OCI-LY7 (cell line): ENCODE data around the gene LIMS1. TPM values are rescaled to one million over a fixed set of nuclear protein-coding genes. Genes with fewer than 3 reads are reported as not detected.

Experiments
- BruUV-seq: library from RNA; stranded (reverse); fragments of 400-500 nt; replicated peaks from 2 replicates; lab custom pipeline; 2021; lab: Mats Ljungman, UMichigan
- CTCF ChIA-PET: fragments of 300-600 bp; sonication (Branson Sonifier 250); formaldehyde crosslinking; loops from one replicate; lab custom pipeline; 2022; ENCODE audit warnings: antibody characterized with exemption; ENCODE audit not compliant: unreplicated experiment; lab: Charles Lee
- POLR2A ChIA-PET: fragments of 300-600 bp; sonication (Branson Sonifier 250); formaldehyde crosslinking; loops from one replicate; lab custom pipeline; 2022; ENCODE audit warnings: antibody characterized with exemption; lab: Charles Lee
- DNase-seq: peaks from one replicate; pipeline ENCODE4 v3.0.0-alpha.2; 2015; ENCODE audit warnings: low spot score
- H2AFZ ChIP-seq: fragments of 200-600 bp; sonication (generic), shearing (Covaris generic); 2 replicates; pipeline ENCODE4 v1.6.1; 2014; ENCODE audit warnings: mild to moderate bottlenecking, antibody characterized with exemption, low read length, moderate library complexity
- H3K27ac ChIP-seq: fragments of 200-600 bp; sonication (generic); 2 replicates; pipeline ENCODE4 v1.5.1; 2014; ENCODE audit warnings: mixed run types, low read depth, mild to moderate bottlenecking, moderate library complexity, low read length, inconsistent platforms; ENCODE audit not compliant: poor library complexity, severe bottlenecking
- H3K36me3 ChIP-seq: fragments of 200-600 bp; sonication (generic); 2 replicates; pipeline ENCODE4 v1.6.1; 2014; ENCODE audit warnings: mild to moderate bottlenecking, antibody characterized with exemption, low read length, moderate library complexity, mixed read lengths; ENCODE audit not compliant: insufficient read depth
- H3K4me1 ChIP-seq: fragments of 200-600 bp; sonication (generic); 2 replicates; pipeline ENCODE4 v1.5.1; 2014; ENCODE audit warnings: mild to moderate bottlenecking, low read length; ENCODE audit not compliant: insufficient read depth, poor library complexity, severe bottlenecking
- H3K4me2 ChIP-seq: fragments of 200-600 bp; sonication (generic); 2 replicates; pipeline ENCODE4 v1.6.1; 2014; ENCODE audit warnings: mild to moderate bottlenecking, low read length
- H3K4me3 ChIP-seq: fragments of 200-600 bp; sonication (generic); 2 replicates; pipeline ENCODE4 v1.5.1; 2014; ENCODE audit warnings: mild to moderate bottlenecking, low read depth, low read length; ENCODE audit not compliant: poor library complexity, severe bottlenecking
- H3K79me2 ChIP-seq: fragments of 200-600 bp; sonication (generic); 2 replicates; pipeline ENCODE4 v1.6.1; 2016; ENCODE audit warnings: low read depth, mild to moderate bottlenecking, low read length, moderate library complexity, mixed read lengths; ENCODE audit not compliant: insufficient read depth
- H3K9me2 ChIP-seq: fragments of 200-600 bp; sonication (generic); 2 replicates; pipeline ENCODE4 v1.6.1; 2016; ENCODE audit warnings: mild to moderate bottlenecking, low read length, mixed read lengths; ENCODE audit not compliant: insufficient read depth
- H3K9me3 ChIP-seq: fragments of 200-600 bp; sonication (generic); 2 replicates; pipeline ENCODE4 v1.6.1; 2014; ENCODE audit warnings: mild to moderate bottlenecking, mixed run types, low read length, mixed read lengths
- H4K20me1 ChIP-seq: fragments of 200-600 bp; sonication (generic); 2 replicates; pipeline ENCODE4 v1.6.1; 2014; ENCODE audit warnings: mild to moderate bottlenecking, antibody characterized with exemption, low read length, moderate library complexity, mixed read lengths; ENCODE audit not compliant: insufficient read depth
- EZH2phosphoT487 ChIP-seq: fragments of 200-600 bp; sonication (generic); IDR thresholded peaks from 2 replicates; pipeline ENCODE4 v1.6.1; 2018; ENCODE audit warnings: low read depth, borderline replicate concordance, mild to moderate bottlenecking, mixed run types, antibody characterized with exemption, low read length, moderate library complexity, mixed read lengths
- intact Hi-C: fragments of 100-400 bp; cut with micrococcal nuclease; formaldehyde crosslinking; loops from one replicate; pipeline ENCODE4 v1.10.0; 2022; ENCODE audit not compliant: unreplicated experiment
- total RNA-seq, 2 experiments: library from RNA; depleted of rRNA in 1 of 2; stranded (reverse); fragments of >200 nt in 1 of 2; shearing (Covaris generic) in 1 of 2; gene quantifications; 2 replicates each; pipeline ENCODE4 v1.2.3, GENCODE V29; 2014 to 2022
- TF ChIP-seq, protein P1 (sequence below): fragments of 200-600 bp; sonication (generic); conservative IDR thresholded peaks from 2 replicates; pipeline ENCODE4 v1.5.1; 2014; ENCODE audit warnings: mild to moderate bottlenecking, antibody characterized with exemption, low read length, moderate library complexity, mixed read lengths

Gene LIMS1
- total RNA-seq, 2 experiments from 2014 or later, result 53.3 to 74.7 TPM

DNA sequence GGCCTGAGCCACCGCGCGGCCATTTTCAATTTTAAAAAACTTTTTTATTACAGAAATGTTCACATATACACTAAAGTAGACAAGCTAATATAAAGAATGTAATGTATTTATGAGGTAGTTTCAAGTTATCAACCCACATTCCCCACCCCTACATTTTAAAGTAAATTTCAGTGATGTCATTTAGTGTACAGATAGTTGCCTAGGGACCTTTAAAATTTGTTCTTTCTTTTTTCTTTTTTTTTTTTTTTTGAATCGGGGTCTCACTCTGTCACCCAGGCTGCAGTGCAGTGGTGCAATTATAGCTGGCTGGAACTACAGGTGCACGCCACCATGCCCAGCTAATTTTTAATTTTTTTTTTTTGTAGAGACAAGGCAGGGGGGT lies 2.6 kb upstream of the LIMS1 start:
- intact Hi-C loops, result loop anchor here (5.0 kb wide), 1 partner anchor 84 kb away; the partner anchor contains the start of gene GCC2
- ChIA-PET CTCF (no interaction called here), POLR2A (interaction anchor here (0.6 kb wide), 1 partner anchor 9 kb away, joined by 5 read pairs; no protein-coding TSS in a partner anchor)
- Histone ChIP-seq H3K9me2 (no peaks in the 10 kb centered on the region), H4K20me1 (peaks cover 10% of the 10 kb centered on the region; the same call in 1 of the 2 replicates), H2AFZ (no peak overlapping the region), H3K4me3 (no peak overlapping the region), H3K27ac (no peak overlapping the region), H3K9me3 (no peaks in the 10 kb centered on the region), H3K79me2 (peaks cover 13% of the 10 kb centered on the region; the same call in 1 of the 2 replicates), H3K4me2 (no peak overlapping the region), H3K36me3 (no peaks in the 10 kb centered on the region), H3K4me1 (peaks cover 15% of the 10 kb centered on the region)
- no peak for TF ChIP-seq EZH2phosphoT487
- TF ChIP-seq, protein P1, sequence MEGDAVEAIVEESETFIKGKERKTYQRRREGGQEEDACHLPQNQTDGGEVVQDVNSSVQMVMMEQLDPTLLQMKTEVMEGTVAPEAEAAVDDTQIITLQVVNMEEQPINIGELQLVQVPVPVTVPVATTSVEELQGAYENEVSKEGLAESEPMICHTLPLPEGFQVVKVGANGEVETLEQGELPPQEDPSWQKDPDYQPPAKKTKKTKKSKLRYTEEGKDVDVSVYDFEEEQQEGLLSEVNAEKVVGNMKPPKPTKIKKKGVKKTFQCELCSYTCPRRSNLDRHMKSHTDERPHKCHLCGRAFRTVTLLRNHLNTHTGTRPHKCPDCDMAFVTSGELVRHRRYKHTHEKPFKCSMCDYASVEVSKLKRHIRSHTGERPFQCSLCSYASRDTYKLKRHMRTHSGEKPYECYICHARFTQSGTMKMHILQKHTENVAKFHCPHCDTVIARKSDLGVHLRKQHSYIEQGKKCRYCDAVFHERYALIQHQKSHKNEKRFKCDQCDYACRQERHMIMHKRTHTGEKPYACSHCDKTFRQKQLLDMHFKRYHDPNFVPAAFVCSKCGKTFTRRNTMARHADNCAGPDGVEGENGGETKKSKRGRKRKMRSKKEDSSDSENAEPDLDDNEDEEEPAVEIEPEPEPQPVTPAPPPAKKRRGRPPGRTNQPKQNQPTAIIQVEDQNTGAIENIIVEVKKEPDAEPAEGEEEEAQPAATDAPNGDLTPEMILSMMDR, result no peak
- DNase-seq, result no peak
- BruUV-seq, result no TSS peak

DNA sequence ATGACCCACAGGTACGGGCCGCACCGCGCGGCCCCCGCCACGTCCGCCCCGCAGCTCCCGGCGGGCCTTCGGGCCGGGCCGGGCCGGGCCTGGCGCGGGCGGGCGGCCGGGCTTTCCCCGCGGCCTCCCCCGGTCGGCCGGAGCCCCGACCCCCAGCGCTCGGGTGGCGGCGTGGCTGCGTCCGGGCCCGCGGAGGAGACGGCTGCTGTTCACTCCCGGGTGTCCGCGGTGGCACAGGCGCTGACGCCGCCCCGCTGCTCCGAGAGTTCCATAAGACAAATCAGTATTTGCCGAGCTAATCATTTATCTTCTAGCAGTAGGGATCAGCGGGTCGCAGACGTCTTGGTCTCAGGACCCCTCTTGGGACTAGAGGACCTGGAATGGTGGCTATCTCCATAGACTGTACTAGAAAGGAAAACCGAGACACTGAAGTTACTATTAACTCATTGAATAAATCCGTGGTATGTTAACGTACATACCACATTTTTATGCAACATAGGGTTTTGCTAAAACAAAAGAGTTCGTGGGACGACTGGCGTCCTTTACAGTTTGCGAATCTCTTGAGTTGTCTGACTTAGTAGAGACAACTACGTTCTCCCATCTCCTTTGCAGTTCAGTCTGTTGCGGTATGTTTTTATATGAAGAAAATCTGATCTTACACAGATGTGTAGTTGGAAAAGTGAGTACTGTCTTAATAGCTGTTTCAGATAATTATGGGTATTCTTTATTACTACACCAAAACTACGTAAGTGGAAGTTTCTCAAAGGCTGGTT lies 500 bp downstream of the LIMS1 start:
- peaks cover 15% of the 10 kb centered on the region for H3K4me1 ChIP-seq
- peak; percentile 57 for DNase-seq
- POLR2A ChIA-PET, result interaction anchor here (0.7 to 1.5 kb wide), 4 partner anchors 15 to 843 kb away, joined by 3 to 7 read pairs (median 4); no protein-coding TSS in a partner anchor
- H3K9me3 ChIP-seq, result no peaks in the 10 kb centered on the region
- TF ChIP-seq EZH2phosphoT487, result no peak
- TF ChIP-seq, protein P1, result no peak
- H3K9me2 ChIP-seq, result no peaks in the 10 kb centered on the region
- H3K27ac ChIP-seq, result no peak overlapping the region
- peak overlapping the region; percentile 93 for H3K4me2 ChIP-seq
- H2AFZ ChIP-seq, result peak overlapping the region; percentile 68; the same call in 1 of the 2 replicates
- intact Hi-C loops, result loop anchor here (2.0 to 5.0 kb wide), 2 partner anchors 50 to 87 kb away; partner anchors contain the start of gene GCC2
- CTCF ChIA-PET, result interaction anchor here (1.0 kb wide), 1 partner anchor 9 kb away, joined by 4 read pairs; no protein-coding TSS in a partner anchor
- H3K79me2 ChIP-seq, result peaks cover 13% of the 10 kb centered on the region; the same call in 1 of the 2 replicates
- no peaks in the 10 kb centered on the region for H3K36me3 ChIP-seq
- H3K4me3 ChIP-seq, result peak overlapping the region; percentile 76
- no TSS peak for BruUV-seq
- H4K20me1 ChIP-seq, result peaks cover 15% of the 10 kb centered on the region; the same call in 1 of the 2 replicates

DNA sequence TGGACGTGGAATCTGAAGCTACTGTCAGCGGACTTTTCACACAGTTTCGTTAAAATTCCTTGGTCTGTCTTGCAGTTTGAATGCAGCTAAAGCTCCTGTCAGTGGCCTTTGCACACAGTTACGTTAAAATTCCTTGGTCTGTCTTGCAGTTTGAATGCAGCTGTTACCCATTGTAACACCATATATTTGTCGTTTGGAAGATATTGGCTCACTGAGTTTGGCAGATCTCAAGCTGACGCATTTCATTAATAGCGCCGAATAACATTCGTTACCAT lies 1.0 kb downstream of the LIMS1 start:
- BruUV-seq, result no TSS peak
- DNase-seq, result no peak
- Histone ChIP-seq H3K9me2 (no peaks in the 10 kb centered on the region), H3K4me1 (peaks cover 15% of the 10 kb centered on the region), H3K36me3 (no peaks in the 10 kb centered on the region), H3K79me2 (peaks cover 13% of the 10 kb centered on the region; the same call in 1 of the 2 replicates), H3K4me3 (peak overlapping the region; percentile 76), H4K20me1 (peaks cover 15% of the 10 kb centered on the region; the same call in 1 of the 2 replicates), H3K27ac (no peak overlapping the region), H2AFZ (peak overlapping the region; percentile 68; the same call in 1 of the 2 replicates), H3K9me3 (no peaks in the 10 kb centered on the region), H3K4me2 (peak overlapping the region; percentile 93)
- no peak for TF ChIP-seq EZH2phosphoT487
- TF ChIP-seq, protein P1, result no peak
- CTCF ChIA-PET, result no interaction called here
- intact Hi-C loops, result loop anchor here (2.0 kb wide), 1 partner anchor 50 kb away; no protein-coding TSS in a partner anchor
- POLR2A ChIA-PET, result interaction anchor here (0.7 to 1.5 kb wide), 4 partner anchors 14 to 843 kb away, joined by 3 to 7 read pairs (median 4); no protein-coding TSS in a partner anchor
